HL-60 (cell line): Measurements from ENCODE around the gene HSD17B4.

ENCODE experiments used
- DNase-seq, 2 experiments: peaks; one replicate each; pipeline ENCODE4 v3.0.0-alpha.2; 2010 to 2020; ENCODE audit warnings: low read depth in 1 of 2, low spot score in 1 of 2
- H3K27ac ChIP-seq: fragments of 250-450 bp; sonication (Bioruptor Pico); replicated peaks from 2 replicates; pipeline ENCODE4 v1.5.1; 2020; ENCODE audit warnings: mild to moderate bottlenecking, moderate library complexity
- H3K27me3 ChIP-seq: fragments of 250-450 bp; sonication (Bioruptor Pico); 2 replicates; pipeline ENCODE4 v1.5.1; 2021; ENCODE audit warnings: mild to moderate bottlenecking, moderate library complexity; ENCODE audit not compliant: insufficient read depth, poor library complexity, severe bottlenecking
- H3K4me3 ChIP-seq: replicated peaks from 2 replicates; pipeline ENCODE4 v1.5.1; 2011; ENCODE audit warnings: mild to moderate bottlenecking, control low read depth, low read length; ENCODE audit not compliant: insufficient read depth
- CTCF ChIP-seq: IDR thresholded peaks from one replicate; pipeline ENCODE4 v1.5.1; 2011; ENCODE audit warnings: low read length, control low read depth, inconsistent platforms; ENCODE audit not compliant: insufficient read depth
- GABPA ChIP-seq: IDR thresholded peaks from 2 replicates; pipeline ENCODE4 v1.6.1; 2012; ENCODE audit warnings: low read depth
- POLR2AphosphoS5 ChIP-seq: IDR thresholded peaks from 2 replicates; pipeline ENCODE4 v1.6.1; 2012; ENCODE audit warnings: low read depth
- SPI1 ChIP-seq: IDR thresholded peaks from 2 replicates; pipeline ENCODE4 v1.6.1; 2012; ENCODE audit warnings: low read depth, mild to moderate bottlenecking, borderline replicate concordance
- long read RNA-seq: library from polyadenylated mRNA; unstranded; transcript quantifications from one replicate; pipeline ENCODE4 v2.0.0, GENCODE V29; 2020
- TF ChIP-seq, protein P1 (sequence below): IDR thresholded peaks from 2 replicates; pipeline ENCODE4 v1.6.1; 2012; ENCODE audit warnings: low read depth; ENCODE audit not compliant: insufficient replicate concordance

Gene HSD17B4, protein sequence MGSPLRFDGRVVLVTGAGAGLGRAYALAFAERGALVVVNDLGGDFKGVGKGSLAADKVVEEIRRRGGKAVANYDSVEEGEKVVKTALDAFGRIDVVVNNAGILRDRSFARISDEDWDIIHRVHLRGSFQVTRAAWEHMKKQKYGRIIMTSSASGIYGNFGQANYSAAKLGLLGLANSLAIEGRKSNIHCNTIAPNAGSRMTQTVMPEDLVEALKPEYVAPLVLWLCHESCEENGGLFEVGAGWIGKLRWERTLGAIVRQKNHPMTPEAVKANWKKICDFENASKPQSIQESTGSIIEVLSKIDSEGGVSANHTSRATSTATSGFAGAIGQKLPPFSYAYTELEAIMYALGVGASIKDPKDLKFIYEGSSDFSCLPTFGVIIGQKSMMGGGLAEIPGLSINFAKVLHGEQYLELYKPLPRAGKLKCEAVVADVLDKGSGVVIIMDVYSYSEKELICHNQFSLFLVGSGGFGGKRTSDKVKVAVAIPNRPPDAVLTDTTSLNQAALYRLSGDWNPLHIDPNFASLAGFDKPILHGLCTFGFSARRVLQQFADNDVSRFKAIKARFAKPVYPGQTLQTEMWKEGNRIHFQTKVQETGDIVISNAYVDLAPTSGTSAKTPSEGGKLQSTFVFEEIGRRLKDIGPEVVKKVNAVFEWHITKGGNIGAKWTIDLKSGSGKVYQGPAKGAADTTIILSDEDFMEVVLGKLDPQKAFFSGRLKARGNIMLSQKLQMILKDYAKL
- long read RNA-seq, transcript HSD17B4-233 (25 exons, 2,589 nt), result minor isoform, 8 of 250 reads
- long read RNA-seq, transcript HSD17B4-201 (24 exons, 2,685 nt), result major isoform, 197 of 250 reads
- long read RNA-seq, partial matches to known transcripts, result 13 of 250 reads
- long read RNA-seq, other reads (novel, unspliced or antisense), result 30 of 250 reads

- Histone ChIP-seq H3K27me3 (no peaks in the 10 kb centered on the region), H3K27ac (peak within 1 kb of the TSS; percentile 82), H3K4me3 (peak within 1 kb of the TSS; percentile 73)
- TF ChIP-seq POLR2AphosphoS5 (peak; percentile 62; the same call in 1 of the 2 replicates), CTCF (no peak)
- DNase-seq, result peak in 1 of 2 experiments; percentile 82
Observed at GRCh38 chr5:119452373-119453039, at the start of gene HSD17B4. TSS of gene HSD17B4 (plus strand) at chr5:119452497. CDS start at chr5:119452576, 79 bp downstream.

DNA sequence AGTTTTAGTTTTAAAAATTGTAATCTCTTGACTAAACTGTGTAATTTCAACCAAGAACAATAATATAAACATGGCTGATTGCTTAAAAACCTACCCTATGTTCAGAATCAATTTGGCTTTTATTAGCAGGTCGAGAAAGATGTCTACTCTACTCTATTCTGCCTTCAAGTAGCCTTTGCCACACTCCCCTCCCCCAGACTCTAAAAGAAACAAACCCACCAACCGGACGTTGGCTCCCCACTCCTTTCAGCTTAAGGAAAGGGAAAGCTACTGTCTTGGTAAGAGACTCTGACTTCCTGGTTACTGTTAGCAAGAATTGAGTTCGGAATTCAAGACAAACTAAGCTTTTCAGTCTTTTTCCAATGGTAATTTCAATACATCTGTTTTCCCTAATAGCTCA lies 49.7 kb upstream of the HSD17B4 start:
- H3K27ac ChIP-seq, result no peak overlapping the region
- H3K27me3 ChIP-seq, result no peaks in the 10 kb centered on the region
- TF ChIP-seq CTCF, result no peak
- no peak for DNase-seq
- no peak overlapping the region for H3K4me3 ChIP-seq

DNA sequence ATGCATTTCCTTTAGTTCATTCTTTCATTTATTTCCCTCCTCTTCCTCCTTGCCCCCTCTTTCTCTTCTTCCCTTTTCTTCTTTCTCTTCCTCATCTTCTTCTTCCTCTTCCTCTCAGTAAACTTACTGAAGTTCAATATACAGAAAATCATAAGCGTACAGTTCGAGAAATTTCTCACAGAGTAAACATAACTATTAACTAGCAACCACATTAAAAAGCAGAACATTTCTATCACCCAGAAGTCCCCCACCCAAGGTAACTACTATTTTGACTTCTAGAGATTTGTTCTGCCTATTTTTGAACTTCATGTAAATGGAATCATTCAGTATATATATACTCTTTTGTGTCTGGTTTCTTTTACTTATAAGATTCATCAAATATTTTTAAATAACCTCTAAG lies 48.3 kb upstream of the HSD17B4 start:
- H3K4me3 ChIP-seq, result no peak overlapping the region
- no peak overlapping the region for H3K27ac ChIP-seq
- no peaks in the 10 kb centered on the region for H3K27me3 ChIP-seq
- no peak for DNase-seq
- no peak for TF ChIP-seq GABPA

DNA sequence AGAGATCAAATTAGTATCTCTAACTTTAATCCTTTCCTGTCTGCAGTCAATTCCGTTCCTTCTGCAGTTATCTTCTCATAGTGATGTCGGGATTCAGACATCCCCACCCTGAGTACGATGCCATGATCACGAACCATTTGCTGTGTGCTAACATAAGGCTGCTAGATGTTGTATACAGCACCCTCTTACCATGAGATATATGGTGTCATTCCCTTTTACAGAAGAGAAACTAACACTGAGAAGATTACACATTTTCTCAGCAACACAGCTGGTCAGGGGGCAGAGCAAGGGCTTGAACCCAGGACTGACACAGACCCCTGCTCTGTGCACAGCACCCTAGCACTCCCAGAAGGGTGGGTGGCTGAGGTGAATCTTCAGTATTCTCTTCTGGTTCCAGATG lies 46.9 kb upstream of the HSD17B4 start:
- DNase-seq, result no peak
- H3K4me3 ChIP-seq, result no peak overlapping the region
- H3K27ac ChIP-seq, result no peak overlapping the region
- no peaks in the 10 kb centered on the region for H3K27me3 ChIP-seq
- TF ChIP-seq CTCF, result no peak
- TF ChIP-seq POLR2AphosphoS5, result no peak
- no peak for TF ChIP-seq SPI1
- TF ChIP-seq, protein P1, sequence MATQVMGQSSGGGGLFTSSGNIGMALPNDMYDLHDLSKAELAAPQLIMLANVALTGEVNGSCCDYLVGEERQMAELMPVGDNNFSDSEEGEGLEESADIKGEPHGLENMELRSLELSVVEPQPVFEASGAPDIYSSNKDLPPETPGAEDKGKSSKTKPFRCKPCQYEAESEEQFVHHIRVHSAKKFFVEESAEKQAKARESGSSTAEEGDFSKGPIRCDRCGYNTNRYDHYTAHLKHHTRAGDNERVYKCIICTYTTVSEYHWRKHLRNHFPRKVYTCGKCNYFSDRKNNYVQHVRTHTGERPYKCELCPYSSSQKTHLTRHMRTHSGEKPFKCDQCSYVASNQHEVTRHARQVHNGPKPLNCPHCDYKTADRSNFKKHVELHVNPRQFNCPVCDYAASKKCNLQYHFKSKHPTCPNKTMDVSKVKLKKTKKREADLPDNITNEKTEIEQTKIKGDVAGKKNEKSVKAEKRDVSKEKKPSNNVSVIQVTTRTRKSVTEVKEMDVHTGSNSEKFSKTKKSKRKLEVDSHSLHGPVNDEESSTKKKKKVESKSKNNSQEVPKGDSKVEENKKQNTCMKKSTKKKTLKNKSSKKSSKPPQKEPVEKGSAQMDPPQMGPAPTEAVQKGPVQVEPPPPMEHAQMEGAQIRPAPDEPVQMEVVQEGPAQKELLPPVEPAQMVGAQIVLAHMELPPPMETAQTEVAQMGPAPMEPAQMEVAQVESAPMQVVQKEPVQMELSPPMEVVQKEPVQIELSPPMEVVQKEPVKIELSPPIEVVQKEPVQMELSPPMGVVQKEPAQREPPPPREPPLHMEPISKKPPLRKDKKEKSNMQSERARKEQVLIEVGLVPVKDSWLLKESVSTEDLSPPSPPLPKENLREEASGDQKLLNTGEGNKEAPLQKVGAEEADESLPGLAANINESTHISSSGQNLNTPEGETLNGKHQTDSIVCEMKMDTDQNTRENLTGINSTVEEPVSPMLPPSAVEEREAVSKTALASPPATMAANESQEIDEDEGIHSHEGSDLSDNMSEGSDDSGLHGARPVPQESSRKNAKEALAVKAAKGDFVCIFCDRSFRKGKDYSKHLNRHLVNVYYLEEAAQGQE, result no peak
- no peak for TF ChIP-seq GABPA
